G401.6 (cell line): ENCODE measurements around the gene GPC6.
"Not testable (repeated sequence)": the region's sequence is repeated elsewhere in the genome, so short reads cannot be mapped to it uniquely, and the experiment has no call there.

Experiments
- FAIRE-seq: peaks from 2 replicates; lab custom pipeline; 2012; peaks lifted over from hg19 to GRCh38; lab: Jason Lieb, UNC

The GPC6 gene

DNA sequence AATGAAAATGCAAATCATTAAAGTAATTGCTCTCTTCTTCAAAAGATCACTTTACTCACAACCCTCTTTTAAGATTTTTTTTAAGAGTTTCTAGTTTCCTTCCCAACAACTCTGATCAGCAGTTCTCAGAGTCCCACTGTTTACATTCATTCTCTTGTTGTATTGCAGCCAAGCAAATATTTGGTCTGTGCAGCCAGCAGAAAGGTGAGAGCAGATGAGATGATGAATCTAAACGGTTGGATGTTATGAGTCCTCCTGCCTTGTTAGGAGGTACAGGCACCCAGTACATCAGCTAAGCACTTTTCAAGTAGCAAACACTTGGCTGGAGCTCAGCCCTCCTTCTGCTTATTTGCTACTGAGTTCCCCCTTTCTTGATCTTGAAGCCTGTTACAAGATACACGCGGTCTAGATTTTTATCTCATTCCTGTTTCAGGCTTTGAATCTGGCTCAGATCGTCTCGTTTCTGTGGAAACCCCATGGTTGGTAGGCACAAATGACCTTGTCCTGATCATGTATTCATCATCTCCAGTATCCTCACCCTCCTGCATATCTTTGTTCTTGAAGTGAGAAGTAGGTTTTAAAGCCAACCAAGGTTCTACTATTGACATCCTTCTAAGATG is 952.1 kb downstream of the GPC6 start:
- no peak for FAIRE-seq

DNA sequence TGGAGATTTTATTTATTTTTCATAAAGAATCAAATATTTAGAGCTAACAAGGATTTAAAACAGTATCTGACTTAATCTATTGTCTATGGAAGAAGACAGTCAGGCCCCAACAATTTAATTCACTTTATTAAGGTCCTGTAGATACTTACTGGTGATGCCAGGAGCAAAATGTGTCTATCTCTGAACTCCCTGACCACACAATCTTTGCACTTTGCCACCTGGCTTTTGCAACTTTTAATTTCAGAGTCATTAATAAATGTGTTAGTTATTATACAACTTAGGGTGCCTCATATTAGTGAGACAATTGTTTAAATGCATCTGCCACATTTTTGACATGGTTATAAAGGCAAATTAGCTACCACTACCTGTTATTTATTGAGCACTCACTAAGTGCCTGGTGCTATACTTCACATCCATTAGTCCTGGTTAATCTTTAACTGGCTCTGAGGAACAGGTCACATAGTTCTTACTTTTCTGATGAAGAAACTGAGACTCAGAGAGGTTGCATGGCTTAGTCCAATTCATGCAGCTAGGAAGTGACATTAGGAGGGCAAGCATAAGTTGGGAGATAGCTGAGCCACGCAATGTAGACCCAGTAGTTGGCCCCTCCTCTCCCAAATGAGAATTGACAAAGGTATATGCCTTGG is 955.0 kb downstream of the GPC6 start:
- FAIRE-seq, result no peak

DNA sequence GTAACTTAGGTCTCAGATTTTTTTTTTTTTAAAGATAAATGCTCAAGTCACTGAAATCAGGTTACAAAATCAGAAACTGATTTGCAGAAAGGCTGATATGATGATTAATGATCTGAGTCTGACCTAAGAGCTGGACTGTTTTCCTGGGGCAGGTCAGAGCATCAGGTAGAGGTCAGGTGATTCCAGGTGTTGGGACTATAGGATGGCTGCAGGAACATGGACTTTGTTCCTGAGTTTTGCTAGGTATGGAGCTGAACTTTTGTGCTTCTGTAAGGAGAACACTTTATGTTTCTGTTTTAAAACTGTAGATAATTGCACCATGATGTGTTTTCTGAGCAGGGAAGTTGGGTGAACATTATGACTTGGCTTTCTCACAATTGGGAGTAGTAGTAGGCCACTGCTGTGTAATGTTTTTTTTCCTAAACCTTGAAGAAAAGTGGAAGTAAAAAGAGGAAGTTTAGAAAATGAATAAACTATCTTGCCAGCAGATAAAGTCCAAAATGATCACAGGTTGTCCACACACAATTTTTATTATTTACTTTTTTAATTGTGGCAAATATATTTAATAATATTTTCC is 955.7 kb downstream of the GPC6 start:
- FAIRE-seq, result no peak

DNA sequence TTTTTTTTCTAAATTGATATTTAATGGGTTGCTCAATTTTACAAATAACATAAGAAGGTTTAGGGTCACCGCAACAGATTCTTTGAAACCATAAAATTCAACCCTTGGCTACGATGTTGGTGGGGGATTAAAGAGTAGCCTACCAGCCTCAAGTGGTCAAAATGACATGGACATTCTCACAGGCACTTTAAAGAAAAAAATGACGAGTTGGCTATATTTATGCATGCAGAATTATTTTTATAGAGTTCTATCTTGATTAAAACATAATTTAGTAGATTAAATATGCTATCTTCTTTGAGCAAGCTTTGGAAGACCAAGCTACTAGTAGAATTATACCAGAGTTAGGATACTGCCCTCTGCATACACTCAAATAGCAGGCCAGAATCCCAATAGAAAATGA is 959.9 kb downstream of the GPC6 start:
- no peak for FAIRE-seq

DNA sequence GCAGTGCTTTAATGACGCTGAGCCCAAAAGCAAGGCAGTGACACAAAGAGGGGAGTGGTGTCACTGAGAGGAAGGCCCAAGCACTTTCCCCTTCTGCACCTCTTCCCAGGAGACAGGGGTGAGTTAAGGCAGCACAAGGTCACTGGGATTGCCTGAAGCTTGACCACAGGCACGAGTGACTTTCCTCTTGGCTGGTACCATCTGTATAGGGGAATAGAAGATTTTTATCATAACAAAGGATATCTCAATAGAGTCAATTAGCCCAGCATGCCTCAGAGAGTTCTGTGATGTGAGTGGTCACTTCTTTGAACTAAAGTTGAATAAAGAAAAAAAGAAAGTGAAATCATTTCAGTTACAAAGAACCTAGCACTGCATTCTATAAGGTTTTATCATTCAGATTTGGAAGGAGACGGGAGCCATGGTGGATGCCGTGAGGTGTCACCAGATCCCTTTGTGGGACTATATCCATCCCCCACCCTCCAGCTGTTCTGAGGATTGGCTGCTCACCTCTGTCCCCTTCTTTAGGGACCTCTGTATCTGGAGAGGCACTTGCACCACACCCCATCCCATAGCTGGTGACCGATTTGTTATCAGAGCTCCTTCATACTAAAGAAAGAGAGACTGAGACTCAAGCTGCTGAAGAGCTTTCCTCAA is 961.7 kb downstream of the GPC6 start:
- no peak for FAIRE-seq

DNA sequence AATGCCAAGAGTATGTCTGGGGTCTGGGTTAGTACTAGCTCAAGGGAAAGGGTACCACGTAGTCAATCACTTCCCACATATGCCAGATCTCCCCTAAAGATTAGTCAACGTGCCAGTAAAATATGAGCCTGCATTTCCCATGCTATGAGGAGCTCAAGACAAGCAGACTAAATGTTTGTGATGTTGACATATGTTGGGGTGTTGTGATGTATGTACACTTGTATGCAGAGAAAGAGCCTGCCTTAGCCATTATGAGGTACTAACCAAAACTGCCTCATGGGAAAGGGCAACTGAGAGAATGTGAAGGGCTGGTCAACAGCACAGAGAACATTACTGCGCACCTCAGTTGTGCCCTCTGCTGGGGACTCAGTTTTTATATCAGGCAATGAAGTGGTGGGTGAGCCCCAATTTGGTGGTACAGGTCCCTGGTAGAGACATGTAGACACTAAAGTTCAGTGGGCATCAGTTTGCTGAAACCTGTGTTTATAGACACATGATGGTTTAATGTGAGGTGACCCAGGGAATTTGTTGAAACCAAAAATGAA is 965.9 kb downstream of the GPC6 start:
- FAIRE-seq, result no peak

DNA sequence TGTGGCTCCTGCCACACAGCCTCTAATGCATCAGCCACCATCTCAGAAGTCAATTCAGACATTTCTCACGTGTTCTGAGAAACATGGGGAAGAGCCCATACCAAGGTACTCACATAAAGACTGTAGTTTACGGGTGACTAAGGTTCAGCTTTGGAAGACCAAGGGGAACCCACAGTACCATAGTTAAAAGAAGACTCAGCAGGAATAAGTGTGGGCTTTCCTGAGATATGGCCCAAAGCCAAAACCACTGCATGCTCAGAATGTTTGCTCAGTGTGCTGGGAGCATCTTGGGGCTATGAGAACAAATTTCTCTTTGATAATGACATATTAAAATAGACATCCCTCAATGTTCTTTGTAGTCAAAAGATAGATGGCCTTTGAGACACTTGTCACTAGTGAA is 969.1 kb downstream of the GPC6 start:
- FAIRE-seq, result no peak

DNA sequence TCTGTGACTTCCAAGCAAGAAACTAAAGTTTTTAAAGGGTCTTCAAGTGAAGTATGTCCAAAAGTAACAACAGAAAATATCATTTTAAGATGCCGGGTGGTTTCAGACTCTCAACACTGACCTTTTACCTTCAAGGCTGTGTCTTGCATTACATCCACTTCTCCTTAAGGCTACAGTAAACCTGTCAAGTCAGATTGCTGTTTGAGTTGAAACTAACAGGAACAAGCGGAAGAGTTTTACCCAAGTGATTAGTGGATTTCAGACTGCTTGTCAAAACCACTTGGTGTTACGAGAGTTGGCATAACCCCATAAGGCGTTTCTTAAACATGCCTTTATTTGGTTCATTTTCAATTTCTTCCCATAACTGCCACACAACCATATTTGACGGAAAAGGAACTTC is 969.8 kb downstream of the GPC6 start:
- no peak for FAIRE-seq

DNA sequence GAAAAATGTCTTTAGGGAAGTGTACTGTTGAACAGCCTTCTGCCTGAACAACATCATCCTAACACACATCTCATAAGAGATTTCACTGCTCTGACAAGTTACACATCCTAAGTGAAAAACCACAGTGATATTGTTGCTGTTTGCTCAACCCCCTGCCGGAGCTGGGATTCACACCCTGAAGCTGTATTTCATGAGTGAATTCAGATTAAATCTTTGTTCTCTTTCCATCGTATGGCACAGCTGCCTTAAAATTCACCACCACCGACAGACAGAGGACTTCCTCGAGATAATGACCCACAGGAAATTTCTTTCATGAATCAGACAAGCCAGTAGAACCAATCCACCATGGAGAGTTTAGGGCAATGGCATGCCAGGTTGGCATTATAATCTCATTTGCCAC is 972.1 kb downstream of the GPC6 start:
- FAIRE-seq, result no peak

DNA sequence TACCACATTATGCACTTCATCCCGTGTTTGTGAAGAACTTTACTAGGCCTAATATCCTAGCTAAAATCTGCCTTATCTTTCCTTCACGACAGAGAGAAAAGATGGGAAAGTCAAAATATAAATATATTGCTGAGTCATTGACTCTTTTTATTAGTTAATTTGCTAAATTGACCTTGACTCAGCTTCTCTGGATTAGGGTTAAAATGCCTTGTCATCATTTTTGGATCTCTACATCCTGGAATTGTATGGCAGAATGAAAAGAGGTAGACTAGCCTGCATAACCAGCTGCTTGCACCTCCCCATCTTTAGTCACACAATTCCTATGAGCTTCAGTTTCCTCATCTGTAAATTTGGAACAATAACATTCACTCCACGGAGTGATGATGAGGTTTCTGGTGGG is 972.5 kb downstream of the GPC6 start:
- no peak for FAIRE-seq

DNA sequence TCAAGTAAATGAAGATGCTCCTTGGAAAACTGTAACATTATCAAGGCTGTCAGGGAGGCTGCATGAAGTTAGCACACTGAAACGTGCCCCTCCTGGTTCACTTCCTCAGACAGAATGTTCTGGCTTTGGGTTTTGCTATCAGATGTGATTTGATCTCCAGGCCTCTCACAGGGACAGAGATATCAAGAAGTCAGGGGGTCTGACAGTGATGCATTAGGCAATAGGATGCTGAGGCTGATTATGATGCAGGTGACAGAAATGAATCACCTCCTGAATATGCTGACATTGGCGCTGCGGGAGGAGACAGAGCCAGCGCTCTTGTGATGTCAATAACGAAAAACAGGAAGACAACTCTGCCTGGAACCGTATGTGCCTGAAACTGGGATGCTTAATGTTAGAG is 974.4 kb downstream of the GPC6 start:
- FAIRE-seq, result no peak

DNA sequence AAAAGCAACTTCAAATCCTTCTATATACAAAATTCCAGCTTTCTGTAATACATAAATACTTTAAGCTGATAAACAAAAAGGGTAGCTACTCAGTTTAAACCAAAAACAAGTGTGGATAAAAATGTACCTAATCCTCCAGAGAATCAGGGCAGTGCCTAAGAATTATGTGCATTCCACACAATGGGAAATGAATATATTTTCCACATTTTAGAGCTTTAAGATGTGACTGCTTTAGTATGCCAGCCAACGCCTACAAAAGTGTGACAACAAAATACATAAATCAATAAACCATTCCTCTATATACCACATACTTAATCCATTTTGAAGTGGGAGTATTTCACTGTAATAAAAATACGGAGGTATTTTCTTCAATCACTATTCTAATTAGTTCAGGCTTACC is 977.6 kb downstream of the GPC6 start:
- no peak for FAIRE-seq

DNA sequence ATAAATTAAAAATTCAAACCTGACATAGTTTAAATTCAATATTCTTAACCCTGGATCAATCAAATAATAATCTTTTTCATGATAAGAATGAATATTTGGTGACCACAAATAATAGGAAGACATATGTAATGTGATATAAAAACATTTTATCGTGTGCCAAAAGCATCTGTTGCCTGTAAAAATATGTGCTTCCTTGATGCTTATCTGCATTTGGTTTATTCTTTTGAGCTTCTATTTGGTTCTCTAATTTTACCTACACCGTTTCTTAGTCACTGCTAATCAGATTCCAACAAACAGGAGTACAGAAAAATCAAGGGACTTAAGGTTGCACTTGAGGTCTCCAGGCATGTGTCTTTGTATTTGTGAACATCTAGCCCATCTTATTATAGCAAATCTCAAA is 978.3 kb downstream of the GPC6 start:
- no peak for FAIRE-seq

DNA sequence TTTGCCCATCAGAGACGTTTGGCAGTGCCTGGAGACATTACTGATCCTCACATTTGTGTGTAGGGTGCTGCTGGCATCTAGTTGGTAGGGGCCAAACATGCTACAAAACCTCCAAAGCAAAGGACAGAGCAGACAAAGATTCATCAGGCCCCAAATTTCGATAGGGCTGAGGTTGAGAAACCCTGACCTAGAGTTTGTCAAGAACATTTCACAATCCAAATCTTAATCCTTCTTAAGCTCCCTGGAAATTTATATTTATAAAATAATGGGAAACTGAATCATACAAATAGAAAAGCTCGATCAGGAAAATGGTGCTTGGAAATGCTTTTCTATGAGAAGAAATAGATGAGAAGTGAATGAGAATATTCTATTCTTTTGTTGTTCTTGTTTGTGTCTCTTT is 979.3 kb downstream of the GPC6 start:
- FAIRE-seq, result no peak

DNA sequence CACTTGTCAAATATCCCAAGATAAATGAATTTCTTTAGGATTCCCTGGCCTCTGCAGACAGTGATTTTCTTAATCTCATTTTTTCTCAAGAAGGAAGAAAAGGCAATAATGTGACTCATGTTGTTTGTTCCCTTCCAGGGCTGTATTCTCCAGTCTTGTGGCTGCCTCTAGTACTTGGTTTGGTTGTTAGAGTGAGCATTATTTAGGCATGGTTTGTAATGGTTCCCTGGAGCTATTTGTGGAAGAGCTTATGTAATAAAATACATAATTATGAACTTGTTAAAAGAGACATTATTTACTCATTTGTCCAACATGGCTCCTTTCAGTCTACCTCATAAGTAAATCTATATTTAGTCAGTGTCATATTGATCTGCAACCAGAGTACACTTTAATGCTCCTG is 982.5 kb downstream of the GPC6 start:
- FAIRE-seq, result no peak

DNA sequence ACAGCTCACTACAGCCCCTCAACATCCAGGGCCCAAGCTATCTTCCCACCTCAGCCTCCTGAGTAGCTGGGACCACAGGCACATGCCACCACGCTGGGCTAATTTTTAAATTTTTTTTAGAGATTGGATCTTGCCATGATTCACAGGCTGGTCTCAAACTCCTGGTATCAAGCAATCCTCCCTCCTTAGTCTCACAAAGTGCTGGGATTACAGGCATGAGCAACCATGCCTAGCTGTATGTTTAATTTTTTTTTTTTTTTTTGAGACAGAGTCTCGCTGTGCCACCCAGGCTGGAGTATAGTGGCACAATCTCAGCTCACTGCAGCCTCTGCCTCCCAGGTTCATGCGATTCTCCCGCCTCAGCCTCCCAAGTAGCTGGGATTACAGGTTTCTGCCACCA is 983.3 kb downstream of the GPC6 start:
- not testable (repeated sequence) for FAIRE-seq

DNA sequence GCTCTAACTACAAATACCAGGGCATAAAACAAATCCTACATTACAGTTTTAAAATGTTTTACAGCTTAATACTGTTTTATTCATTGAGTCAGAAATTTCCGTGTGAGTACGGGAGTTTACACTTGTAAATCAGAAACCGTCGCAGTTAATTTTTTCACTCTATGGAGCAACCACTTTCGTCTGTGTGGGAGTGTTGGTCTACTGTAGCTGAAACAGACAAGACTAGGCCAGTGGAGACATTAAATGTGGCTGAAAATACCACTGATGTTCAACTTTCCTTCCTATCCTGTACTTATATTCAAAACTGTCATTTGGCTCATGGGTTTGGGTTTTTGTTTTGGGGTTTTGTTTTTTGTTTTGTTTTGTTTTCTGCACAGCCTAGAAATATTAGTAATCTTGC is 984.2 kb downstream of the GPC6 start:
- no peak for FAIRE-seq

DNA sequence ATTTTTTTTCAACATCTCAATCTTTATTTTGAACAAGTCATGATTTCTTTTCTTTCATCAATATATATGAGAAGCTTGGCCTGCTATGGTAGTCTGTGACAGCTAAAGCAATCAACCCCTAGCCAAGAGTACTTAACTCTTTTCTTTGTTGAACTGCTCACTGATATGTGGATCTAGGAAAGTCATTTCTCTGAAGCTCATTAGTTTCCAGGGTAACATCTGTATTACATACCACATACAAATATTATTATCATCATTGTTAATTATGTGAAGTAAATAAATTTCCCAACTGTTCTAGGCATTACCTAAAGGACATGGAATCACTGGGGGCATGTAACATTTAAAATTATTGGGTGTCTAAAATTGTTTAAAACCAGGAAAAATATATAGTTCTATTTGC is 985.6 kb downstream of the GPC6 start:
- no peak for FAIRE-seq

DNA sequence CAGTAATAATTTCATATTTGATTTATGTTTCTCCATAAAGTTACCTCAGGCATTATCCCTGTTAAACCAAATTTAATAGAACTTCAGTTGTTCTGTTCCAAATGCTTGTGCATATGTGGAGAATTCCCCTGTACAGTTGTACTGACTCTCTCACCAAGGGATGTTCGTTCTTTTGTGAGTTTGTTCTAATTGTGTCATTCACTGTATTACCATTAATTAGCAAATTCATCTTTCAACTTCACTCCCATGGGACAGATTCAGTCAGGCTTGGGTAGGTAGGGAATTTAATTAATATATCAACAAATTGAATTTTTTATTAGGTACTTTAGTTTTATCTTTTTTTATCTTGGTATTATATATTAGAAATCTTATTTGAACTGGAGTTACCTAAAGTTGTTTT is 987.5 kb downstream of the GPC6 start:
- no peak for FAIRE-seq

DNA sequence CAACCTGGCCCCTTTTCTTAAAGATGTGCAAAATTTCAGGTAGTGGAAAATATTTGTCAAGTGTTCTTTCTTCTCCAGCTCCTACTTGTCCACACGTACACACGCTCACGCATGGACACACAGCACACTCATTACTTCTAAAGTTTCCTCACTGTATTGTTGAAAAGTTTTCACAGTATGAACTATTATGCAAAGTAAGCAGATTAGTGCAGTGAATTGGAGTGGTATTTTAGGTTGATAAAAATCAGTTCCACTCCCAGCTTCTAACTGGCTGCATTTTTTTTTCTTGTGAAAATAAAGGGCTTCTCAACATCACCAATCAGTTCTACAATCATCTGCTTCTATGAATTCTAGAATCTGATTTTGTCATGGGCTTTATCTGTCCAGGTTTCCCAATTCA is 988.4 kb downstream of the GPC6 start:
- no peak for FAIRE-seq

DNA sequence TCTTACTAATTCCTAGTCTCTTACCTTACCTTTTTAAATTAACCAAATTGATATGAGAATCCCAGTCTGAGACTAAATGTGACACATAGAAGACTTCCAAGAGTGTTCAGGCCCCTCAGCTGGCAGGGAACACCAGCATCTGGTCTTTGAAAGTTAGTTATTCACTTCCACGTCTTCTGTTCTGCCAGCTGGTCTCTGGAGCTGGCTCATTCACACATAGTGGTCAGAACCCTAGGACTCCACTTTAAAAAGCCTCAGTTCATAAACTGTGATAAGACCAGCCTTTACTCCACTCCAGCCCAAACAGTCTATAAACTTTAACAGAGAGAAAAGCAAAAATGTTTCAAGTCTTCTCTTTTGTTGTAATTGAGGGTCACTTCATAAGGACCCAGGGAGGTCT is 989.9 kb downstream of the GPC6 start:
- no peak for FAIRE-seq

DNA sequence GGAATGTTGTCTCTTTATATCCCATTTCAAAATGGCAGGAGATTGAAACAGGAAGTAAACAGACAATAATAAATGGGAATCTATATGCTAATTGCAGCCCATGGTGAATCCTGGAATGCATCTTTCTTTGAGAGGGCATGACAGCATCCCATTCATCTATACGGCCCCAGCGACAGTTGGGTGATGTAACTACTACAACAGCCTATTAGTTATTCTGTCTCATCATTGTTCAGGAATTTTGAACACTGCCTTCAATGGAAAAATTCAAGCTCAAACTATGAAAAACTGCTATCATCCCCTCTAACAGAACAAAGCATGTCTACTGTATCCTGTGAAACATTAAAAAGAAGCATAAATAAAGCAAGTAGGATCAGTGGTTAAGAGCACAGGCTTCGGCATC is 990.8 kb downstream of the GPC6 start:
- FAIRE-seq, result no peak

DNA sequence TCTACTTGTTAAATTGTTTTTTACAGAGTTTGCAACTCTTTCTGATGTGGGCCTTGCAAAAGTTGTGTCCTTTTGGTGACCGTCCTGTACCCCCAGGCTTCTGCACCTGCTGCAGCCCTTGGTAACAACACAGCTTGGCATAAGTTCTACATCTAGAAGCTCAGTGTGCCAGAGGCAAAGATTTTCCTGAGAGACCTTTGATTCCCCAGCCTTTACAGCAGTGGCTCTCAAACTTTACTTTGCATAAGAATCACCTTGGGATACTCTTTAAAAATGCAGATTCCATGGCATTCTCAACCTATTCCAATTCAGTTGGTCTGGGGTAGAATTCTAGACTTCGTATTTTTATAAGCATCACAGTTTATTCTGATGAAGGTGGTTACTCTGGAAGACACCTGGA is 991.9 kb downstream of the GPC6 start:
- no peak for FAIRE-seq

DNA sequence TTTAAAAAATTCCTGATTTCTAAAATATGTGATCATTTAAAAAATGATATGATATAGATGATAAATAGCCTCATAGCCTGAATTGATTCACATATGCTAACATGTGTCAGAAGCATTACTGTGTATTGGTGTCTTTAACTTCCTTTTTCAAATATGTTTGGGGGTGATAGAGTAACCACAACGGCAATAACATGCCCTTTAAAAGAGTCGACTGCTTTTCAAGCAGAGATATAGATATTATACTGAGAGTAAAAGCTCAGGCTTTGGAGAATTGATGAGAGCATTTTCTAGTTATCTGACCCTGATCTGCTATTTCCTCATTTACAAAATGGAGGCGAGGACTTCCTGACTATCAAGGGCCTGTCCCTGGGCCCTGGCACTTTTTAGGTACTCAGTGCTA is 992.3 kb downstream of the GPC6 start:
- FAIRE-seq, result no peak
